H1 (cell line): Measurements from ENCODE around the gene CAST. TPM values are rescaled to one million over a fixed set of nuclear protein-coding genes. Genes with fewer than 3 reads are reported as not detected.

Source experiments
- CTCF ChIP-seq, 3 experiments: IDR thresholded peaks; 1 replicate in 2 of 3; 2 replicates in 1 of 3; pipeline versions ENCODE4 v1.5.1 to v1.6.1; 2011; ENCODE audit warnings: low read length in 3 of 3, mild to moderate bottlenecking in 3 of 3, inconsistent platforms in 2 of 3, low read depth in 1 of 3, moderate library complexity in 1 of 3; ENCODE audit not compliant: insufficient read depth in 1 of 3; ENCODE audit errors: control extremely low read depth in 1 of 3
- GABPA ChIP-seq: IDR thresholded peaks from 2 replicates; pipeline ENCODE4 v1.6.1; 2011; ENCODE audit warnings: mild to moderate bottlenecking, low read length, moderate library complexity, borderline replicate concordance; ENCODE audit not compliant: insufficient read depth
- RAD21 ChIP-seq, 2 experiments: IDR thresholded peaks in 1 of 2; conservative IDR thresholded peaks in 1 of 2; 2 replicates each; pipeline ENCODE4 v1.6.1; 2011; ENCODE audit warnings: low read depth in 2 of 2, low read length in 2 of 2, improper control_type of control experiment in 1 of 2, inconsistent platforms in 1 of 2, mild to moderate bottlenecking in 1 of 2, moderate library complexity in 1 of 2
- SUZ12 ChIP-seq: fragments of 200-600 bp; sonication (generic); IDR thresholded peaks from 2 replicates; pipeline ENCODE4 v1.6.1; 2012; ENCODE audit warnings: mild to moderate bottlenecking, inconsistent platforms, low read length, moderate library complexity, mixed read lengths
- polyA plus RNA-seq, 7 experiments: library from polyadenylated mRNA; depleted of rRNA in 3 of 7; stranded (reverse) in 5 of 7; unstranded in 2 of 7; fragments of >200 nt in 5 of 7; fragments of 200-250 nt in 2 of 7; gene quantifications; 1 replicate in 5 of 7; 2 replicates in 1 of 7; 4 replicates in 1 of 7; pipeline versions ENCODE4 v1.2.1 to v1.2.3, GENCODE V29; 2011 to 2013; ENCODE audit warnings: missing spikeins in 2 of 7, mixed read lengths in 2 of 7
- total RNA-seq: library from RNA; stranded (reverse); fragmentation: NEBNext Ultra II Directional; extraction: Animal tissue kit (Norgen Biotek cat#: 25700); gene quantifications from 2 replicates; pipeline ENCODE4 v1.2.1, GENCODE V29; 2021

Gene CAST
- total and polyA plus RNA-seq, 2 of the 8 experiments (the other 6 are each of a cell fraction or from before 2014, with no cell fraction given), result 9.0 to 48.2 TPM

- TF ChIP-seq CTCF (IDR thresholded peaks at IDR 0.05; ENCODE audit: control extremely low read depth in 1 of 3, insufficient read depth in 1 of 3, low read depth in 1 of 3, low read length in 3 of 3) (no peak), RAD21 (IDR thresholded peaks at IDR 0.05 in 1 of 2, conservative IDR thresholded peaks at IDR 0.05 in 1 of 2; ENCODE audit: low read depth in 2 of 2, low read length in 2 of 2) (no peak), SUZ12 (no peak), GABPA (no peak)
Measured at GRCh38 chr5:96741106-96741505, 78.9 kb downstream of the CAST start (continued).
